Stimulated activated CD8-positive, alpha-beta memory T cell treated with anti-CD3 and anti-CD28 coated beads, Interleukin-4, amount 100 ng/mL, for 48 hours (primary cell): ENCODE measurements around the gene FOS.

Experiments used
- DNase-seq: peaks from one replicate; pipeline ENCODE4 v3.0.0-alpha.2; 2020

FOS gene

DNA sequence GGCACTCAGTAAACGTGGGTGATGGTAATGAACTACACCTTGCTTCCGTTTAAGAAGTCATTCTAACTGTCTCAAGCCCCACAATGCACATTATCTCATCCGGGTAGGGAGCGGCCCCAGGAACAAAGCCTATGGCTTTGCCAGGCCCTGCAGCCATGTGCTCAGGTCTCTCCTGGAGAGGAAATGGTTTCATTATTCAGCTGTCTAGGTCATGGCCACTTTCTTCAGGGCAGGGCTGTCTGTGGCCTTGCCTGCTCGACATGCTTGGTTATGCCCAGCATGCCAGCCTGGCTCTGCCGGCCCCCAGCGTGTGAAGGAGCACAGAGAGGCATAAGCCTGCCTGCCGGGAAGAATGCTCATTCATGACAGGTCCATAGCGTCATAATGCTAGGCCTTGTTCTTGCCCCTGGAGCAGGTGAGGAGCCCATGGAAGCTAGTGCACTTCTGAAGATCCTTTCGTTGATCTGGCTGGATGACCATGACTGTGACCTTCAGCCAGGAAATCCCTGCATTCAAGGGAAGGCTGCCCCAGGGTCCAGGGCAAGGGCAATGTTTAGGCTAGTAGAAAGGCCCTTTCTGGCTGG lies 26.3 kb upstream of the FOS start:
- DNase-seq = no peak

DNA sequence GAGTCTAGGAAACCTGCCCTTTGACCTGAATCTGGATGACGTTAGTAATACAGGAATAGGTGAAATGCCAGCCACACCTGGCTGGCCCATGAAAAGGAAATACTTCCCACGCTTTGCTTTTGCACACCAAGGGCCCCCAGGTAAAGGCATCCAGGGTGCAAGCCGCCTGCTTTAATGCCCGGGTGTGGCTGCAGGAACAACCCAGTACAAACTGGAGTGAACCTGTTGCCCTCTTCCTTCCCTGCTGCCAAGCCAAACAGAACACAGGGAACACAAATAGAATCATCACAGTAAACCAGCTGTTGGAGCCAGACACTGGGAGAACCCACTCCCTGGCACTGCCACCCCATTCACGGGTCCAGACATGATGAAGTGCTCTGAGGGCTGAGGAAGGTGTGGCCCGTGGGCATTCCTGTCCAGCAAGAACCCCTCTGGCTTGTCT lies 24.2 kb upstream of the FOS start:
- DNase-seq = no peak

DNA sequence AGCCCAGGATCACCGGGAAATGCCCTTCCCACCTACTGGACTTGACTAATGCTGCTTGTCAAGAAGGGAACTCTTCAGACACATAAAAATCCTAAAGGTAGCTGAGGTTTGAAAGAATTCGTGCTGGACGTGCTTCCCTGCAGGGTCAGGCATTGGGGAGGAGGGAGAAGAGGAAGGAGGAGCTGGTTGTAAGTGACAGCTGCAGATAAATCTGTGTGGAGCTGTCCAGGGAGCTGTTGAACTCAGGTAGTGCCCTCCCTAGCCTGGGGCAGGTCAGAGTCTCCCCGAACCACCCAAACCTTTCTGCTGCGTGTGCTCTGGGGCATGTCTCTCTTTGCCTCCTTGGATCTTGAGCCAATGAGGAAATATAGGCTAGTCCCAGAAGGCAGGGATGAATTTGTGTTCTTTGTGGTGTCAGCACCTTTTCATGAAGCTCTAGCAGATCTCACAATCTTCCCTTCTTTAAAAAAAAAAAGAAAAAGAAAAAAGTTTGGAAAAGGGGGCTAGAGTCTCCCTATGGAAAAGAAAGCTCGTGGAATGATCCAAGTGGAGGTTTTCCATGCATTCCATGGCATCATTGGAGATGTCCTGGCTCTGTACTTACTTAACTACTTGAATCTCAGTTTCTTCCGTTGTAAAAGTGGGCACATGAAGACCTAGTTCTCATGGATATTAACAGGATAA lies 23.6 kb upstream of the FOS start:
- no peak for DNase-seq

DNA sequence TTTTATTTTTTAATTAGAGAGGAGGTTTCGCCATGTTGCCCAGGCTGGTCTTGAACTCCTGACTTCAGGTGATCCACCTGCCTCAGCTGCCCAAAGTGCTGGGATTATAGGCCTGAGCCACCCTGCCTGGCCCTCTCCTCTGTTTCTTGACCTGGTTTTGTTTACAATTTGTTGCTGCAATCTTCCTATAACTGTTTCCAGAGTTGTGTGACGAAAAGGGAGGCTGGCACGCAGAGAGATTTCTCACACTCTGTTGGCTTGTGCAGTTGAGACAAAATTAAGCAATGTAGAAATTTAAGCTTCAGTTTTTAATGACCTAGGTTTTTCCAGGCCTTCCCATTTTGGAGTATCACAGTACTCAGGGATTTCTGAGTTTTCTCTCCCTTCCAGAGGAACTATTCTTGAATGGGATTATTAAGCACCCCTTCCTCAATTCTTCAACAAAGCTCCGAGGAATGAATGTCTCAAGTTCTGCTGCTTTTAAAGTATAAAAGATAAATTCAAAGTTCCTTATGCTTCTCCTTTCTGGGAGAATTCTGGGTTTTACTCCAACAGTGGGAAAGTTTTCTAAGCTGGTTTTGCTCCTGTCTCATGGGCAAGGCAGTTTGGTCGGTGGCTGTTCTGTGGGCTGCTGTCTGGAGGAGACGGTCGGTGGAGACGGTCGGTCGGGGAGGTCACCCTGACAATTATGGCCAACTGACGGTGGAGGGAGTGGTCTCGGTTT lies 20.4 kb upstream of the FOS start:
- DNase-seq = no peak

DNA sequence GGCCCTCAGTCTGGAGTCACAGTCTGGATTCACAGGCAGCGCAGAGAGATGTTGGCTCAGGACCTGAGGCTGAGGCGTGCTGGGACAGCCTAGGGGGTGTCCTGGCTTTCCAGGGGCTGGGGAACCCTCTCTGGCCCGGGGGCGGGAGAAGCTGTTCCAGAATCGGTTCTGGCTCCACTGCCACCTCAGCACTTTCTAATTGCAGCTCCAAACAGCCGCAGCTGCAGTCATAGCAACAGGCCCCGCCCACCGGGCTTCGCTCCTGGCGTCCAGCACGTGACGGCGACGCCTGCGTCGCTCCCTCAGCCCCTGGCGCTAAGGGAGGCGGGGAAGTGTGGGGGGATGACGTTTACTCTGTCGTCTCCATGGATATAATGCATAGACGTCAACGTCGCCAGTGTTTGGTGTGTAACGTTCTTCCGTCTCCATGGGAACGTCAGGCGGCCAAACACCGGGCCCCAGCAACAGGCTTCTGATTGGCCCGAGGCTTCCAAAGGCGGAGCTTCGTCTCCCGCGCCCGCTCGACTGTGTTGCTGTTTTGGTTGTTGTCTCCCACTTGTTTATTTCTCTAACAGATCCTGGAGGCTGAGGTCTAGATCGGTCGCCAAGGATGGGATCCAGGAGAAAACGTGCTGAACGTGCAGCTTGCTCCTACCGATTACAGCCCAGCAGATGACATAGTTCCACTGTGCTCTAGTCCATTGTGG lies 19.7 kb upstream of the FOS start:
- DNase-seq = peak; percentile 99

DNA sequence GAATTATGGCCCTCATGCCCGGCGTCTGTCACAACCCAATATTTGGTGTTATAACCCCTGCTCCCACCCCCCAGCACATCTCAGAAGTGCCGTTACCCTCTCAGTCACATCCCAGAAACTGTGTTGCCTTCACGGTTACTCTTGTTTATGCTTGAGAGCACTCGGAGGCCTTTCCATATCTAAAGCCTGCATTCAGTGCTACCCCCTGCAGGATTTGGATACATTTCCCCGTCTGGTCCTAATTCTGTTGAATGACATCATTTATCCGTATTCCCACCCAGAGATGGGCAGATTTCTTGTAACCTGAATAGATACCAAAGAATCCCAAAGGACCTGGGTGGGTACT lies 19.1 kb upstream of the FOS start:
- no peak for DNase-seq

DNA sequence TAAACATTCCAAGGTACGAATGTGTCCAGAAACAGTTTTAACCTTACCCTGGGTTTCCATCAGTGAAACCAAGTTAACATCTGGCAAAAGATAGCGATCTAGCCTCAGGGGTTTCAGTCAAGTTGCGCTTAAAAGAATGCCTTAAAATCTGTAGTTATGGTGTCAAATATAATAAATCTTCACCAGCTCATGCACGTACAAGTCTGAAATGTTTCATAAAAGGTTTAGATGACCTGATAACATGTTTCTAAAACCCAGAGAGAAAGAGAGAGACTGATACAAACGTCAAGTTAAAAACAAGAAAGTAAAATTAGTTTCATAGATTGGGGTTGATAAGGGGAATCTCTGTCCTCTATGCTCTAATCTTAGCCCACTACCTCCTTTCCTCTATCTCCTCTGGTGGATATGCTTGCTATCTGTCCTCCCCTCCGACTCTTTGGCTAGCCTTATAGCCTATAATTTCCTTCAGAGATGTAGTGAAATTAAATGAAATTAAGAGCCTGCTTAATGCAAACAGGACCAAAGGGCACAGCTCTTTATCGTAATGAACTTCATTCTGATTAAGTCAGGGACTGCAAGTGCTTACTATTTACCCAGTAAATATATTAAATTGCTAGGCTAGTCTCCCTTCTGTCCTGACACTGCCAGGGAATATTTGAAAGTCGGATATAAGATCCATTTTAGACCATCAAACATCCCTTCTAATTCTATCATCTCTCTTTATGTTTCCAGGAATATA lies 18.4 kb upstream of the FOS start:
- DNase-seq = no peak

DNA sequence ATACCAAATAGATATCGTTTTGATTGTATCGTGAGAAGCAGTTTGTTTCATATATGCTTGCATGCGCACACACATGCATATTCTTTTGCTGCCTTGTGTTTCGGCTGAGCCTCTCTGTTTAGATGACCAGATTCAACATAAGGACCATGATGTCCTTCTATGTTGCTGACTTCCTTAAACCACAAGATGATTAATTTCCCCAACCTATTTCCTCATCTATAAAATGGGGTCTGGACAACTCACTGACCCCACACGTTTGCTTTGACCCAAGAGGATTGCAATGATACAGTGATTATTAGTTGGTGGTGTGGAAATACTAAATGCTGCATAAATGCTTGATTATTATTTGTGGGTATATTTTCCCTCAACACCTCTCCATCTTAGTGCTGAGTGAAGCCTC lies 16.8 kb upstream of the FOS start:
- DNase-seq = no peak

DNA sequence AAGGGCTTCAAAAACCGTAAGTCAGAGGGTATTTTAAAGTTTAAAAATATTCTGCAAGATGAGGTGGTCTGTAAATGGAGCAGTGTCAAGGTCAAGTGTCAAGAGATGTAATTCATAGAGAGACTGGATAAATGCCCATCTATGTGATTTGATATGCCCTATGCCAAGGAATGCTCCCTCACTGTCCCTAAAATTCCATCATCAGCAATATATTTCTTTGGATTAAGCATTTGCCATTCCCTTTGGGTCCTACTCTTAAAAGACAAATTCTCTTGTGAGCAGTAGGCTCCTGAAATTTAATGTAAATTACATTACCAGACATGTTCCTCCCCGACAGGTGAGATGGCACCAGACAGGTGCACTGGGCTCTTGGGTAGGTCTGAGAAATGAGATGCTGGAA lies 16.0 kb upstream of the FOS start:
- no peak for DNase-seq

DNA sequence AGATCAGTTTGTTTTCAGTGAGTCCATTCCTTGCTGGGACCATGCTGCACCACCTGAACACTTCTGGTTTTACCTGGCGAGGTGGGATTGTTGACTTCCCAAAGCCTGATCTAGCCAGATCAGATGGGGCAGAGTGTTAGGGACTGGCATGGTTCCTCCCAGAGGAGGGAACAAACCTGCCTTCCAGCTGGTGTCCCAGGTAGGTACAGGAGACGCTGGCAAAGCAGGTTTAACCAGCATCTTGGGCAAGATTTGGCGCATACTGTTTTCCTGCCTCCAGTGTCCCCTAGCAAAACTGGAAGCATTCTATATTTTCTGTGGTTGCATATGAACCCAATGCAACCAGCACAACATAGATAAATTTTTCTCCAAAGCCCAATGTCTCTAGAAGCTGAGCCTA lies 14.6 kb upstream of the FOS start:
- DNase-seq = no peak

DNA sequence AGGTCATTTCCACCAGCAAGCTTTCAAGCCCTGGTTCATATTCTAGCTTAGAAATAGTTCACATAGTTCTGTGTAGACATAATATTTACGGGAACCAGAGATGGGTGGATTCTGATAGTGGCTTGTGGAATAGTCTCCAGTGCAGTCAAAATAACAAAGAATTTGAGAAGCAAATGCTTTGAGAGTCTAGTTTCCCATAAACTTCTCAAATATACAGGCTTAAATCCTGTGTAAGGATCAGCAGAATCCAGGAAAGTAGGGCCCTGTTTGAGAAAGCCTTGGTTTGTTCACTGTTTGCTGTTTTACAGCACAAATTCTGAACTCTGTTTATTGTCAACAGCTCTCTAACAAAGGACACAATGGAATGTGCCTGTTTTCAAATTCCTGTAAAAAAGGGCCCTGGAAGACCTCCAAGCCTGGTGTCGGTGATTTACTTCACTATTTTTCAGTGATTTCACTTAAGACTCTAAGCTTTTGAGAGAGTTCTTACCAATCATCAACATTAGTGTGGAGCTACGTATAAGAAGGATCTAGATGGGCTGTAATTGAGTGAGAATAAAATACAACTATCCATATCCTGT lies 11.4 kb upstream of the FOS start:
- DNase-seq = no peak

DNA sequence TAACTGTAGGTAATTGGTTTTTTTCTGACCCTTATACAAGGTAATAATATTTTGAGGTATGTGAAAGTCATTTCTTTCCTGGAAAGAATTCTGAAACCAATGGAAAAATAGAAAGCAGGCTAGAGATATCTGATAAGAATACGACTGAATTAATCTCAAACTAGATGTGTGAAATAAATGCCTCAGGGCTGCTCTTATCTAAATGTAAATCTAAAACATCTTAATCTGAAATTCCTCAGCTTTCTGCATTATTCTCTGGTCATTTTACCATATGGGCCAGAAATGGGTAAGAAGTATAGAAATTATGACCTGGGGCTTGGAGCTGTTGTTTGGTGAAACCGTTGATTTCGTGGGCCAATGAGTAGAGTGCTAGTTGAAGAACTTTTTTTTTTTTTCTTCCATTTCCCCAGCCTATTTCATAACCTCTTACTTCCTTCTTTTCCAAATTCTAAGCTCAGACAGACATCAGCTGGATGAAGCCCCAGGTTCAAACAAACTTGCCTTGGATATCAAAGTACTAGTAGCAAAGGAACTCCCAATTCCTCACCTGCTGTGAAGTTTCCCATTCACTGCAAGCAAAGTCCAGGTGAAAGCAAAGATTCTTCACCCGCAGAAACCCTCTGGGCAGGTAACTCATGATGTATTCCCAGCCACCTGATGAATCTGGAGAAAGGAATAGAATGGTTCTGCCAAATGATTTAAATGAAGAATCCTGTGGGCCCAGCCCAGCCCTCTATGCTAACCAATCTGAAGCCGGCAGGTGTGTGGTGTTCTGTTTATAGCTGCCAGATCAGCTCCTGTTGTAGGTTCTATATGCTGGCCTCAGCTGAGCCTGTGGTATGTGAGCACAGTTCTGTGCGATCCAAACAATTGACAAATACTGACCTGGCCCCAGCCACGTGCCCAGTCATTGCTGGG lies 9.7 kb upstream of the FOS start:
- peak; percentile 17 for DNase-seq

DNA sequence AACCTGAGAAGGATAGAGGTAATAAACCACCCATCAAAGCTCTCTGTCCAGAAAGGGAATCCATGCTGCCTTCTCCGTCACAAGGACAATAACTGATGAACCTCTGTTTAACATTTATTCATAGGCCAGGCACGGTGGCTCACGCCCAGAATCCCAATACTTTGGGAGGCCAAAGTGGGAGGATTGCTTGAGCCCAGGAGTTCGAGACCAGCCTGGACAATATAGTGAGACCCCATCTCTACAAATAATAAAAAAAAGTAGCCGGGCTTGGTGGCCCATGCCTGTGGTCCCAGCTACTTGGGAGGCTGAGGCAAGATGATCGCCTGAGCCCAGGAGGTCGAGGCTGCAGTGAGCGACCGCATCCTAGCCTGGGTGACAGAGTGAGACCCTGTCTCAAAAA lies 7.1 kb upstream of the FOS start:
- peak; percentile 21 for DNase-seq

DNA sequence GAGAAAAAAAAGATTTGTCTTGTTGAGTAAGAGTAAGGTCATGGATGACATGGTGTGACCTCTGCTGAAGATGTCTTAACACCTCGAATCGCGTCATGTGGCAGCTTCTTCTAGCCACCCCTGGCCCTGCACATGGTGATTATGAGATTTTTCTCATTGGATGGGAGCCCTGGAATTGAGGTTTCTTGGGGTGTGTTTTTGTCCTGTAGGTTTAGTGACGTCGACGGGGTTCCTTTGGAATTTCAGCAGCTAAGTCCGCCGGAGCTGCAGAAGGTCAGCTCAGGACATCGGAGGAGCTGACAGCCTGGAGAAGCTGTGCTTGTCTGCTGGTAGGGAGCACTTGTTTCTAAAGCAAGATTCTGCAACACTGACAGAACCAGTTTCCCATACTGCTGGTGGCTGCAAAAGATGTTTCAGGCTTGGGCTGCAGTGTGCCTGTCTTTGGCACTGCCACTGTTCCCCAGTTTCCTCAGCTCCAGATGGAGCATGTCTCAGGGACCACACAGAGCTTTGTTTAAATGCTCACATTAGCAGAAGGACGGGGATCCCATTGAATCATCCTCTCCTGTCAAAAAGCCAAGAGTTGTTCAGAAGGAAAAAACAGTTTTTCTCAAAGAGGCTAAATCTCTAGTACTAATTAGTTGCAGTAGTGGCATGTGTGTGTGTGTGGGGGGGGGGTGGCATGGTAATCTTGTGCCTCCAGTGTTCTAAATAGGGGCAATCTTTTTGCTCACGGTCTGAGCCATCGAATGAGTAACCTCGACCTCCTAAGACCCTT lies 5.2 kb upstream of the FOS start:
- peak; percentile 18 for DNase-seq

DNA sequence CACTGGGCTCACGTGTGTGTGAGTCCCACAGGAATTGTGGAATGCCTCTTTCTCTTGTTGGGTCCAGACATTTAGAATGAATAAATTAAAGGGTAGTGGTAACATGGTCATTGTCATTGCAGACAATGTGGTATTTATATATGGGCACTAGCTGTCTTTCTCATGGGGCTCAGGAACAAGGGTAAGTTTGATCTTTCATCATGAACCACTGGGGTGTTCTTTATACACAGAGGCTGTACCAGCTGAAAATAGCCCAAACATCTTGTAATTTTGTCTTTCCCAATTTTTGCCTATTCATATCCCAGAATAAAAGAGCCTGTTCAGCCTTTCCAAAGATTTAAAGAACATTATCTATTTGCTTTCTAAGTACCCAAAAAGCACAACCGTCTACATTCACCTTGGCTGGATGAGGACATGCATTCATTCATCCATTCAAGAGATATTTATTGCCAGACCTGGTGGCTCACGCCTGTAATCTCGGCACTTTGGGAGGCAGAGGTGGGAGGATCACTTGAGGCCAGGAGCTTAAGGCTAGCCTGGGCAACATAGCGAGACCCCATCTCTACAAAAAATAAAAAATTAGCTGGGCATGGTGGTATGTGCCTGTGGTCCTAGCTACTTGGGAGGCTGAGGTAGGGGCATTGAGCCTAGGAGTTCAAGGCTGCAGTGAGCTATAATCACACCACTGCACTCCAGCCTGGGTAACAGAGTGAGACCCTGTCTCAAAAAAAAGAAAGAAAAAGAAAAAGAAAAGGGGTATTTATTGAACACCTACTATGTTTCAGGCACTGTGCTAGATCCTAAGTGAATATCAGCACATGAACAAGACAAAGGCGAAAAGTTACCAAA lies 4.4 kb upstream of the FOS start:
- DNase-seq = peak; percentile 8

DNA sequence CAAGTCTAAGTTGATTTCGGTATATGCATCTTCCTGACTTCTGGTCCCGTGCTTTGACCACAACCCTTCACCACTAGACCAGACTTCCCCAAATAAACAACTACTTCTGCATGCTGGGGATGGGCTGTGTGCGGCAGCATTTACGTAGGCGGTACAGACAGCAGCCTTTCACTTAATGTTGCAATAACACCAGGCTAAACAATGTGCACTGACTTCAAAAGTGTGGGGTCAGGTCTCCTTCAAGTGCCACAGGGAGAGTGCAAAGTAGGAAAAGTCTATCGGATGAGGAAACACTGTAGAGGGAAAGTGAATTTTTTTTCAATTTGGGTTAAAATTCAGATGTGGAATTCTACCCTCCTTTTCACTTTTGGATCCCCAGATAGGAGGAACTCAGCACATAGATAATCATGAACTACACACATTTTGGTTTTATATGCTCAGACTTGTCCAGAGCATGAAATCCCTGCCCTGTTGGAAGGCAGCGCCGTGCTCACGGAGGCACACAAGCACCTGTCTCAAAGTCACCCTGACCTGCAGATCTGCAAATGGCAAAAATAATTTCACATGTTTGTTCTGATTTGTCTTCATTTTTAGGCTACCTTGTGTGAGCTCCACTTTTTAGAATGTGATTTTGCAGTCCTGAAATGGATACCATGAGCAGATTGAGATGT lies 3.6 kb upstream of the FOS start:
- peak; percentile 40 for DNase-seq

DNA sequence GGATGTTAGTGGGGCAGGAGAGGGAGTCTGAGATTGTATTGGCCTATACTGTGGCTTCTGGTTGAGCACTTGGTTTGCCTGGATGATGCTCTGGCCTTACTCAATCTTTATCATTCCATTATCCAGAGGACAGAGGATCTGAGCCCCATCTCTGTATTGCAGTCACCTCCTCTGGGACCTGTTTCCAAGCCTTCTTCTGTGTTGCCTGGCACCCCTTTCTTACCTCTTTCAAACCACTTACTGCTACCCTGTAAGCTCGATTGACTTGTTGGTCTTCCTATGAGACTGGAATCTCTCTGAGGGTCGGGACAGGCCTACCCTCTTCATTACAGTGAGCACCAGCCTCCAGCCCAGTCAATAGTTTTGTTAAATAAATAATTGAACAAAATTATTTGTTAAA lies 3.0 kb upstream of the FOS start:
- peak; percentile 19 for DNase-seq

DNA sequence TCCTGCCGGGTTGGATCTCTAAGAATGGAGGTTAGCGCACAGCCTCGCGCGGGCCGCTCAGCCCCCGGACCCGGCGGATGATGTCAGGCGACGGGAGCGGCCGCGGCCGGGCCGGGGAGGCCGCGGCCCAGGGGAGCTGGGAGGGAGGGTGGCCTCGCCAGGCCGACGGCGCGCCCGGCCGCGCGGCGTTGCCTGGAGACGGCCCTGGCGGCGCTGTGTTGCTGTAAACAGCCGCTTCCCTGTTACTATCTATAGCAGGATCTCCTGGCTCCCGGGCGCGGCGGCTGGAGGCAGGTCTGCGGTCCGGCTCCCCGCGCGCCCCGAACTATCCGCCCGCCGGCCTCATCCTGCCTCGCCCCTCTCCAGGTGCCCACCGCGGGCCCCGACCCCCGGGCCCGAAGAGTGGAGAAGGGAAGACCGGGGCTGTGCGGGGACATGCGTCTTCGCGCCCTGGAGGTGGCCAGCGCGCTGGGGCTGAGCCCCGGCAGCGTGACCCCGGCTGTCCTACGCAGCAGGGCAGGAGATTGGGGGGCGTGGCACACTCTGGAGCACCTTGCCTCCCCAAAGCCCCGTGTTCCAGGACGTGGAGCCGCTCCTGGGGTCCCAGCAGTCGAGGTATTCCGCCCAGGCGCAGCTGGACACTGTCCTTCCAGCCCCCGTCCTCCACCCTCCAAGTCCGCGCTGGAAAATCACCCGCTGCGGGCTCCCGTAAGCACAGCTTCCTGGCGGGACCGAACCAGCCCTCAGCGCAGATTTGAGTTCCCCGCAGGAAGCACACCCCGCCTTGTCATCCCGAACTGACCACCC lies 1.4 kb upstream of the FOS start:
- DNase-seq = peak; percentile 67
